Measurements from ENCODE around the gene FBXO46. TPM values are rescaled to one million over a fixed set of nuclear protein-coding genes. Genes with fewer than 3 reads are reported as not detected.

Gene FBXO46
- total RNA-seq, 1 experiment from 2014 or later, result 43.9 TPM

- no CpG with 5 or more reads among the region's 15 CpGs for WGBS (ENCODE audit: extremely low coverage, insufficient read length, low lambda C conversion rate)
- no peak overlapping the region for H3K4me3 Mint-ChIP-seq
- no peak overlapping the region for H2AK5ac ChIP-seq (ENCODE audit: insufficient read length, low read length)
Measured at GRCh38 chr19:45713141-45713540, 17.6 kb downstream of the FBXO46 start.

More at GRCh38 chr19:45713141-45713540, 17.6 kb downstream of the FBXO46 start:
- H2BK15ac ChIP-seq (ENCODE audit: low read depth, low read length), result no peak overlapping the region
- no peak overlapping the region for H2BK12ac ChIP-seq (ENCODE audit: insufficient read length, low read depth, low read length)
- no peaks in the 10 kb centered on the region for H3K79me1 ChIP-seq (ENCODE audit: insufficient read depth, low read depth, low read length, poor library complexity, severe bottlenecking)
- no peak overlapping the region for H3K27ac ChIP-seq (ENCODE audit: insufficient read length, low read depth, low read length)
- H2BK5ac ChIP-seq (ENCODE audit: insufficient read length, low read length), result no peak overlapping the region
- H4K5ac ChIP-seq (ENCODE audit: insufficient read length, low read depth, low read length), result no peak overlapping the region
- no peak overlapping the region for H3K4me2 ChIP-seq (ENCODE audit: insufficient read depth, insufficient read length, low read length)
- no peaks in the 10 kb centered on the region for H4K20me1 ChIP-seq (ENCODE audit: control insufficient read depth, insufficient read depth, insufficient read length)
- no peak overlapping the region for H2BK120ac ChIP-seq (ENCODE audit: low read depth, low read length, poor library complexity, severe bottlenecking)
- H3K4ac ChIP-seq (ENCODE audit: low read depth, low read length), result no peak overlapping the region
- H3K23ac ChIP-seq (ENCODE audit: insufficient read length, low read depth, low read length), result no peak overlapping the region
- no peak overlapping the region for H4K8ac ChIP-seq (replicated peaks; ENCODE audit: insufficient read length, low read depth, low read length)
- peaks cover 13 to 22% (median 14%) of the 10 kb centered on the region in 3 experiments; a peak in 6 of 7 replicates for H3K36me3 Mint-ChIP-seq (ENCODE audit: insufficient read depth in 1 of 3, low read depth in 3 of 3)
- peaks cover 13% of the 10 kb centered on the region for H3K23me2 ChIP-seq (ENCODE audit: insufficient read length, low read depth, low read length, poor library complexity, severe bottlenecking)
- H2BK20ac ChIP-seq (ENCODE audit: low read depth, low read length, poor library complexity, severe bottlenecking), result no peak overlapping the region
- no peaks in the 10 kb centered on the region; the same call in 1 of the 2 replicates for H3K27me3 Mint-ChIP-seq (ENCODE audit: low read depth)
- H3K27ac Mint-ChIP-seq, result no peak overlapping the region; a peak in 1 of 7 replicates
- no peak overlapping the region for H4K91ac ChIP-seq (ENCODE audit: insufficient read length, low read depth, low read length)
- H3K9ac ChIP-seq (ENCODE audit: extremely low read depth, insufficient read length, low read length), result no peak overlapping the region
- H3T11ph ChIP-seq (ENCODE audit: low read length), result no peak overlapping the region
- TF ChIP-seq CTCF (conservative IDR thresholded peaks at IDR 0.05), result no peak
- DNase-seq, result no peak
- H3K9me3 ChIP-seq (ENCODE audit: control insufficient read depth, low read depth, low read length), result no peaks in the 10 kb centered on the region
- H3K27me3 ChIP-seq (ENCODE audit: insufficient read depth, low read length), result no peaks in the 10 kb centered on the region
- no peak overlapping the region for H3K56ac ChIP-seq (ENCODE audit: insufficient read length, low read depth, low read length)
- no peaks in the 10 kb centered on the region for H3K4me1 ChIP-seq (ENCODE audit: insufficient read depth, low read length)
- no peaks in the 10 kb centered on the region for H3K9me3 Mint-ChIP-seq
- no peak overlapping the region for H3K18ac ChIP-seq (ENCODE audit: insufficient read length, low read depth, low read length)
- no peak overlapping the region for H3K14ac ChIP-seq (ENCODE audit: insufficient read depth, low read length)
- H2AFZ ChIP-seq (ENCODE audit: low read length), result no peak overlapping the region
- peaks cover 12% of the 10 kb centered on the region; the same call in 1 of the 2 replicates for H3K79me2 ChIP-seq (ENCODE audit: insufficient read depth, low read length)
- H3K4me1 Mint-ChIP-seq, result peaks cover 18 to 33% of the 10 kb centered on the region in 2 experiments
